ENCODE results near the gene PI4KA.

GRCh38 chr22:20889025-20889704 lies 30.6 kb upstream of the PI4KA start:
- TF ChIP-seq JUND (IDR thresholded peaks at IDR 0.05) (peak in 1 of 2 donors; percentile 36), TAF1 (conservative IDR thresholded peaks at IDR 0.05) (no peak), CTCF (IDR thresholded peaks at IDR 0.05; ENCODE audit: low read depth, low read length, missing input control) (no peak), RAD21 (IDR thresholded peaks at IDR 0.05) (peak in 1 of 2 donors; percentile 40), SP1 (IDR thresholded peaks at IDR 0.05) (peak; percentile 60), MAX (IDR thresholded peaks at IDR 0.05) (peak; percentile 55), REST (IDR thresholded peaks at IDR 0.05) (no peak), ZBTB33 (IDR thresholded peaks at IDR 0.05) (no peak), FOXA1 (IDR thresholded peaks at IDR 0.05) (no peak), GABPA (IDR thresholded peaks at IDR 0.05 in 1 of 2, conservative IDR thresholded peaks at IDR 0.05 in 1 of 2) (no peak), YY1 (IDR thresholded peaks at IDR 0.05) (peak; percentile 63), EGR1 (IDR thresholded peaks at IDR 0.05; ENCODE audit: low read depth in 2 of 2) (no peak), NR2F2 (IDR thresholded peaks at IDR 0.05) (peak; percentile 93), ATF3 (IDR thresholded peaks at IDR 0.05) (peak; percentile 10)

All from liver (tissue), 3 donors.